ENCODE results near the gene COL12A1.

The COL12A1 gene

GRCh38 chr6:75116946-75117345, 88.9 kb downstream of the COL12A1 start:
- H3K4me3 ChIP-seq = no peak overlapping the region
- H3K9me3 ChIP-seq = no peaks in the 10 kb centered on the region
- H3K4me1 ChIP-seq = peaks cover 0 to 56% (median 5%) of the 10 kb centered on the region in 4 donors
- peaks cover 0 to 6% (median 1%) of the 10 kb centered on the region in 3 donors for H3K36me3 ChIP-seq
- intact Hi-C loops (cut with DNase I; ENCODE audit: low total_unique reads) = no loop called here
- no peak for DNase-seq
- H3K27ac ChIP-seq = peak overlapping the region; percentile 17 to 67
- TF ChIP-seq, protein P1, sequence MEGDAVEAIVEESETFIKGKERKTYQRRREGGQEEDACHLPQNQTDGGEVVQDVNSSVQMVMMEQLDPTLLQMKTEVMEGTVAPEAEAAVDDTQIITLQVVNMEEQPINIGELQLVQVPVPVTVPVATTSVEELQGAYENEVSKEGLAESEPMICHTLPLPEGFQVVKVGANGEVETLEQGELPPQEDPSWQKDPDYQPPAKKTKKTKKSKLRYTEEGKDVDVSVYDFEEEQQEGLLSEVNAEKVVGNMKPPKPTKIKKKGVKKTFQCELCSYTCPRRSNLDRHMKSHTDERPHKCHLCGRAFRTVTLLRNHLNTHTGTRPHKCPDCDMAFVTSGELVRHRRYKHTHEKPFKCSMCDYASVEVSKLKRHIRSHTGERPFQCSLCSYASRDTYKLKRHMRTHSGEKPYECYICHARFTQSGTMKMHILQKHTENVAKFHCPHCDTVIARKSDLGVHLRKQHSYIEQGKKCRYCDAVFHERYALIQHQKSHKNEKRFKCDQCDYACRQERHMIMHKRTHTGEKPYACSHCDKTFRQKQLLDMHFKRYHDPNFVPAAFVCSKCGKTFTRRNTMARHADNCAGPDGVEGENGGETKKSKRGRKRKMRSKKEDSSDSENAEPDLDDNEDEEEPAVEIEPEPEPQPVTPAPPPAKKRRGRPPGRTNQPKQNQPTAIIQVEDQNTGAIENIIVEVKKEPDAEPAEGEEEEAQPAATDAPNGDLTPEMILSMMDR (IDR thresholded peaks at IDR 0.05) = no peak
- no peaks in the 10 kb centered on the region for H3K27me3 ChIP-seq

DNA sequence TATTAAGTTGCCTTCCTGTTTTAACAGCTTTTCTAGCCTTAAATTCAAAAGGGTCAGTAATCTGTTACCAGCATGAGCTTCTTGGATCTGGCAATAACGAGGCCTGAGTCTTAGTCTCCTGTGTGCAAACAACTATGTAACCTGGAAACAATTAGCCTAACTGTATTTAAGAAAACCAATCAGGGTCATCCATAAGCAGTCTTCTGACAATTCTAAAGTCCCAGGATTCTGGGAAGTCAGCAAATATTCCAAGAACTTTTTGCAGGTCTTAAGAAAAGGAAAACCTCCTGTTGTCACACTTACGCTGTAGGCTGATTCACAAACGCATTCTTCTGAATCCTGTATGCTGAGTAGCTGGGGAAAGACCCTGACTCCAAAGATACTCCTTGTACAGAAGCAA, 90.4 kb downstream of the COL12A1 start:
- Histone ChIP-seq H3K4me1 (peaks cover 0 to 67% (median 7%) of the 10 kb centered on the region in 4 donors), H3K27ac (peak overlapping the region; percentile 46 to 67), H3K27me3 (no peaks in the 10 kb centered on the region), H3K36me3 (peaks cover 0 to 6% (median 0%) of the 10 kb centered on the region in 3 donors), H3K9me3 (no peaks in the 10 kb centered on the region), H3K4me3 (peak overlapping the region; percentile 3 to 17)
- TF ChIP-seq, protein P1 (IDR thresholded peaks at IDR 0.05) = no peak
- intact Hi-C loops (cut with DNase I; ENCODE audit: low total_unique reads) = no loop called here
- no peak for DNase-seq

GRCh38 chr6:75114806-75115205, 91.0 kb downstream of the COL12A1 start:
- Histone ChIP-seq H3K9me3 (no peaks in the 10 kb centered on the region), H3K36me3 (peaks cover 0 to 6% (median 0%) of the 10 kb centered on the region in 3 donors), H3K27me3 (no peaks in the 10 kb centered on the region), H3K27ac (peak overlapping the region; percentile 46 to 67), H3K4me1 (peaks cover 0 to 69% (median 7%) of the 10 kb centered on the region in 4 donors), H3K4me3 (peak overlapping the region; percentile 3 to 17)
- TF ChIP-seq, protein P1 (IDR thresholded peaks at IDR 0.05) = no peak
- no peak for DNase-seq
- intact Hi-C loops (cut with DNase I; ENCODE audit: low total_unique reads) = no loop called here

DNA sequence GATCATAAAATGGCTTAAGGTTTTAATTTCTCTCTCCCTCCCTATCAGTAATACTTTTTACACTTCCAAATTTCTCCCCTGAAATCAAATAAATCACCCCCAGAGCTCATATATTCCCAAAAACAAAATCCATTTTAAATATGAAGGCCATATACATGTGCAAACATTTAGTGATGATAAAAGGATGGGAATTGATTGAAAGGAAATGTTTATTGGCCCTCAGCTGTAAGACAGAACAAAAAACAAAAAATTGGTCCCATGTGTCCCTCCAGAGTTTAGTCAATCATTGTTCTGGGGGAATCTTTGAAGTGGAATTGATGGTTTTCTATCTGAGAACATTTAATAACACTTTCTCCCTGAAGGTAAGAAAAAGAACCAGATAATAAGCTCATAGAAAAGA, 91.7 kb downstream of the COL12A1 start:
- no peaks in the 10 kb centered on the region for H3K9me3 ChIP-seq
- H3K27me3 ChIP-seq = no peaks in the 10 kb centered on the region
- DNase-seq = no peak
- peak overlapping the region; percentile 46 to 67 for H3K27ac ChIP-seq
- peaks cover 0 to 6% (median 0%) of the 10 kb centered on the region in 3 donors for H3K36me3 ChIP-seq
- no peak overlapping the region for H3K4me3 ChIP-seq
- intact Hi-C loops (cut with DNase I; ENCODE audit: low total_unique reads) = no loop called here
- TF ChIP-seq, protein P1 (IDR thresholded peaks at IDR 0.05) = no peak
- H3K4me1 ChIP-seq = peaks cover 0 to 76% (median 7%) of the 10 kb centered on the region in 4 donors

DNA sequence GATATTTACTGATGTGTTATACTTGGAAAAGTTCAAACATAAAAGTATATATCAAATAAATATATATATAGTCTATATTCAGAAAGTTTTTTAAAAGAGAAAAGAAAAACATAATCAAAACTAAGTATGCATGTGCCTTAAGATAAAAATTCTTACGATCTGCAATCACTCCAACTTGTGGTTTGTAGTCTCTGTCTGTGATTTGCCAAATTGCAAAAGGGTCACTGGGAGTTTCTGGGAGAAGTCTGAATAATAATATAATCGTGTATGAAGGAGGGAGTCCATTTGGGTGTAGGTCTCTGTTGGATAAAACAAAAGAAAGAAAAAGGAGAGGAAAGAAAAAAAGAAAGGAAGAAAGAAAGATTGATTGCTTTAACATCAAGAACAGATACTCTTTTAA, 92.4 kb downstream of the COL12A1 start:
- Histone ChIP-seq H3K9me3 (no peaks in the 10 kb centered on the region), H3K27me3 (no peaks in the 10 kb centered on the region), H3K4me3 (no peak overlapping the region), H3K4me1 (peaks cover 0 to 83% (median 12%) of the 10 kb centered on the region in 4 donors), H3K36me3 (peaks cover 0 to under 1% (median 0%) of the 10 kb centered on the region in 3 donors), H3K27ac (peak overlapping the region; percentile 46 to 67)
- DNase-seq = no peak
- intact Hi-C loops (cut with DNase I; ENCODE audit: low total_unique reads) = no loop called here
- TF ChIP-seq, protein P1 (IDR thresholded peaks at IDR 0.05) = no peak

GRCh38 chr6:75109765-75110164, 96.1 kb downstream of the COL12A1 start:
- DNase-seq = no peak
- Histone ChIP-seq H3K4me1 (peaks cover 0 to 54% (median 9%) of the 10 kb centered on the region in 4 donors), H3K36me3 (peaks cover 0 to 14% (median 5%) of the 10 kb centered on the region in 3 donors), H3K27me3 (no peaks in the 10 kb centered on the region), H3K9me3 (no peaks in the 10 kb centered on the region), H3K4me3 (no peak overlapping the region), H3K27ac (no peak overlapping the region)
- TF ChIP-seq, protein P1 (IDR thresholded peaks at IDR 0.05) = no peak
- intact Hi-C loops (cut with DNase I; ENCODE audit: low total_unique reads) = no loop called here

All from tibial artery (tissue), 4 donors.